NCI-H1048 (cell line): ENCODE data around the gene RAB30.

Experiments used
- DNase-seq: peaks from one replicate; lab custom pipeline; 2025; lab: John Stamatoyannopoulos, UW

Gene RAB30

DNA sequence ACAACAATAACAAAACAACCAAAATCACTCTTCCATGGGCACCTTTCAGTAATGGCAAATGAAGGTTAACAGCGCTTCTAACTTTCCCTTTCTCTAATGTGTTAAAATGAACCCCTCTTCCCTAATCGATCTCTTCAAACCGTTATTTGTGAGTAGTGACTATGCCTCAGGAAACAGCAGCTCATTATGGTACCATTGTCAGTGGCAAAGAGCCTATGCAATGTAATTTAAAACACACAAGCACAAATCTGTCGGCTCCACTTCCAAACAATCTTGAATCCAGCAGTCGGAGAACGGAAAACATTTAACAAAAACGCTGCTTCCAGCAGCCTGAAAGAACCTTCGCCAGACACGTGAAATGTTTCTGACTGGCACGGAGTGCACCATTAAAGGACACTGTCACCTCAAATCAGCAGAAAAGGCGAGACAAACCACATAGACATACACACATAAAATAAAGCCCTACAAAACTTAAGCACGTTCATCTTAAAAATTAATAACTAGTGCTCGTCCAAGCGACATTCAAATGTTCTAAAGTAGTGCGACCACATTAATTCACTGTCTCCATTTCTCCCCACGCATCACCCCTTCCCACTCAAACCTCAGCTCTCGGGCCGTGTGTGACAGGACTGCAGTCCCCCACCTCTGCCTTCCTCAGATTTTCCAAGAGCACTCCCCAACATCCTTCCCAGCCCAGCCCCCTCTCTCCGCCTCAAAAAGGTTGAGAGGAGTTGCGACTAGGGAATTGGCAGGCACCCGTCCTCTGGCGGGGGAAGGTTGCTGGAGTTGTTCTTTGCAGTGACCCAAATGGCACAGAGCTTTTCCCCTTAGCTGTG, 748 bp downstream of the RAB30 start:
- DNase-seq: no peak

DNA sequence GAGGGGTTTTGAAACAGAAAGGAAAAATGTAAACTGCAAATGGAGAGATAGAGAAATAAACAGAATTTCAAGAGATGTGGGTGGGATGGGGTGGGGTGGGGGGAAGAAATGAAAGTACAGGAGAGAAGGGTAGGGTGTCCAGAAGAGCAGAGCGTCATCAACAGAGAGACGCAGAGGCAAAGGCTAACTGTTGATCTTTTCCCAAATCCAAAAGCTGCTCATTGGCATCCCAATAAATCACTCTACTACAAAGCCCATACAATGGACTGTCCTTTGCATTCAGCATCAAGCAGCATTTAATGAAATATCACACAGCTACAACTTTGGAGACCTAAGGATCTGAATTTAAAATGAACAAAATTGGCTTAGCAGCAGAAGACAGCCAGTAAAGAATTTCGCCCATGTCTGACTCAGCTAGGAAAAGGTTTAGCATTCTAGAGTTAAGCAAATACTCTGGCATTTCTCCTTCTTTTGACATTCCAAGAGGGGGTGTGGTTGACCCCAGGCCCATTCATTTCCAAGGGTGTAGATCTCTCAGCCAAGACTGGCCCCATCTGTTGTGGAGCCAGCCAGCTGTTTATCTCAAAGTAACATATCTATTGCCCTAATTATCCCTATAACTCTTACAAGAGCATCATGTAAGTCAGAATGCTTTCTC, 1.5 kb downstream of the RAB30 start:
- no peak for DNase-seq

GRCh38 chr11:83069441-83070043, 2.2 kb downstream of the RAB30 start:
- no peak for DNase-seq

DNA sequence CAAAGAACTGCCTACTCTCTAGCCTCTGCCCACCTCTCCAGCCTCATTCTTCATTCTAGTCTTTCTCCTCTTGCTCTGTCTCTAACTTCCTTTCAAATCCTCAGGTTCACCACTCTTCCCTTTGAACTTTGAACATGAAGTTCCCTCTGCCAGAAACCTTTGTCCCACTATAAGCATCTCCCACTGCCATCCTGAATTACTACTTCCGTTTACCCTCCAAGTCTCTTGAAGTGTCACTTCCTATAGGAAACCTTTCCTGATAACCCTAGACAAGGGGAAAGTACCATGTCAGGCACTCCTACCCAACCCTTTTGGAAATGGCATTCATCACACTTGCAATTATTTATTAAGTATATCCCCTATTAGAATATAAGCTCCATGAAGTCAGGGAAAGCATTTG, 3.1 kb downstream of the RAB30 start:
- DNase-seq: no peak

GRCh38 chr11:83064011-83064410, 7.7 kb downstream of the RAB30 start:
- no peak for DNase-seq

DNA sequence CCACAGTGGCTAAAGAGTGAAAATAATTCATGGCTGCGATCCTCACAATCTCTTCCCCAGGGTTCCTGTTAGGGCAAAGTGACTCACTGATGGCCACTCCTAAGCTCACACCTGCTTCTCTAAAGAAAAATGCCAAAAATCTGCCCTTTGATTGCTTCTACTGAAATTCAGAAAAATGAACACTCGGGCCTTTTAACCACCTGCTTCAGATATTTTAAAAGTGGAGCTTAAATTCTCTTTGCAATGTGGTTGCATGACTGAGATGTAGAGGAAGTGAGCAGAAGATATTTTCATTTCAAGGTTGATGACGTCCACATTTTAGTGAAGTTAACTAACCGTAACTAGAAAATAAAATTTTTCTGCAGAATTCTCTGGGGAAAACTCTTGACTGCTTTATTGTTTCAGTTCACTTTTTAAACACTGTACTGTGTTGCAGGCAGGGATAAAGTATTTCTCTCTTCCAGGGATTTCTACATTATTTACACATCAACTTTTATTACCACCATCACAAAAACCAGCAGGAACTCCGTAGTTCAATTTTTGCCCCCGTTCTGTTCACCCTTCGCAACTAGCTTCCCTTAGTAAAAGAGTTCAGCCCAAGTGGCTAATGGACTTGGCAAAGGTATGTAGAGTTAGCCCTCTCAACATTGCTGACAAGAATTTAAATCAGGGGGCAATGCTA, 8.5 kb downstream of the RAB30 start:
- no peak for DNase-seq

- DNase-seq: no peak
These were observed 9.8 kb downstream of the RAB30 start for GRCh38 chr11:83061883-83062282.

DNA sequence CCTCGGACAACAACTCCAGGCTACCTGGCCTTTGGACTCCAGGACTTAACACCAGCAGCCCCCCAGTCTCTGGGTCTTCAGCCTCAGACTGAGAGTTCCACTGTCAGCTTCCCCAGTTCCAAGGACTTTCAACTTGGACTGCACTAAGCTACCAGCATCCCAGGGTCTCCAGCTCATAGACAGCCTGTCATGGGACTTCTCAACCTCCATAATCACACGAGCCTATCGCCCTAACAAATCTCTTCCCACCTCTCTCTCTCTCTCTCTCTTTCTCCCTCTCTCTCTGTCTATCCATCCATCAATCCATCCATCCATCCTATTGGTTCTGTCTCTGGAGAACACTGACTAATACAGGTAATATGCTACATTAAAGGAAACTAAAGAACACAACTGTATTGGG, 10.7 kb downstream of the RAB30 start:
- DNase-seq: no peak

- DNase-seq: no peak
These were observed 14.0 kb downstream of the RAB30 start for GRCh38 chr11:83057721-83058120.

GRCh38 chr11:83056611-83057010, 15.1 kb downstream of the RAB30 start:
- no peak for DNase-seq

DNA sequence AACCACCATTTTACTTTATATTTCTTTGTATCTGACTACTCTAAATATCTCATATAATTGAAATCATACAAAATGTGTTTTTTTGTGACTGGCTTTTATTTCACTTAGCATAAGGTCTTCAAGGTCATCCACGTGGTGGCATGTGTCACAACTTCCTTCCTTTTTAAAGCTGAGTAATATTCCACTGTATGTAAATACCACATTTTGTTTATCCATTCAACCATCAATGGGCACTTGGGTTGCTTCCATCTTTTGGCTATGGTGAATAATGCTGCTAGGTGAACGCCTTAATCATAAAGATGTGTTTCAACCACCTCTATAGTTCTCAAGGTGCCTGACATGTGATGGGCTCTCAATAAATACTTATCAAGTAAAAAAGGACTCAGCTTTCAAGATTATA, 15.5 kb downstream of the RAB30 start:
- no peak for DNase-seq

DNA sequence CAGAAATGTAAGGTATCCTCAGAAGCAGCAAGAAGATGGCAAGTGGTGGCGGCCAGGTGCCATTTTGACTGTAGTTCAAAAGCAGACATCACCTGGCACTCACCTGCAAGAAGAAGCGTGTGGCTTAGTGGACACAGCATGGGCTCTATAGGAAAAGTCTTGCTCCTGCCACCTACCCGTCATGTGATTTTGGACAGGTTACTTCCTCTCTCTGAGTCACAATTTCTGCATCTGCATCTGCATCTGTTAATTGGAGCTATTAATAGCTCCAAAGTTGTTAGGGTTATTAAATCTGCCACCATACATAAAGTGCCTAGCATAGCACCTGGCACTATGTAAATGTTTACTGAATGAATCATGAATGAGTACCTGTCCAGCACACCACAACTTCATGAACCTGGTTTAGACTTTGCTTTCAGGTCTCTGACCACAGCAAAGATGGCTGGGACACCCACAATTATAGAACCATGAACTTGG, 16.8 kb downstream of the RAB30 start:
- DNase-seq: no peak

- no peak for DNase-seq
These were observed 17.7 kb downstream of the RAB30 start for GRCh38 chr11:83054001-83054400.

DNA sequence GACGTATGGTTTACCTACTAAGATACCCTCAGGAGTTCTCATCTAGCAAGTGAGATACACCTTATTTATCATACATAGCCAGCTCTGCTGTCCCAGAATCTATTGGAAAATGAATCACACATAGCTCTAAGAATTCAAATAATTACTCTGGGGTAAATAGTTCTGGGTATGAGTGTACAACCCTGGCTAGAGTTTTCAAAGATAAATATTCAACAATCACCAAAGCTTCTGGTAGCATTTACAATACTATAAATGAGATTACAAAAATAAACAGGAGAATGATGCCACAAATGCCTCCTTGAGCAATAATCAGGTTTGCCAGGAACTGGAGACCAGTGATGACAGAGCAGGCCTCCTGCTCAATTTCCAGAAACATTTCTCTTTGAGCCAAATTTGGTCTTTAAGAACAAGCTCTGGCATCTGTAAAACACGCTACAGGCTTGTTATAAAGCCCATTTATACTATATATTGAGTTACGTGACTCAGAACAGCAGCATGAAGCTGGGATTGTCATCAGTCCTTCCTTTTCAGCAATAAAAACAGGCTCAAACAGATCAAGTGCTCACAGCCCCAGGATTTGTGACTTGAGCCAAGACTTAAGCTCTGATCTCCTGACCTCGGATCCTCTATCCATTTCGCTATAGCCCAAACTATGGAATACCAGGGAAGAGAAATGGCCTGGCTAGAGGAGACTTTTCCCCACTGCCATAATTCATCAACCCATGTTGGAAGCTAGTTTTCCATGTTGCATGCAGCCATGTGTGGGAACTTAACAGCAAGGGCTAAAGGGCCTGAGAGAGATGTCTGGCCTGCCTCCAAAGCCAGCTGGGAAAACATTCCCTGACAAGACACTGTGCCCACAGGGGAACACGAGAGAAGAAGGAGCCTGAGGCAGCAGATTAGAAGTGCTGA, 19.7 kb downstream of the RAB30 start:
- no peak for DNase-seq

- DNase-seq: no peak
These were observed 24.0 kb downstream of the RAB30 start for GRCh38 chr11:83047515-83048225.

DNA sequence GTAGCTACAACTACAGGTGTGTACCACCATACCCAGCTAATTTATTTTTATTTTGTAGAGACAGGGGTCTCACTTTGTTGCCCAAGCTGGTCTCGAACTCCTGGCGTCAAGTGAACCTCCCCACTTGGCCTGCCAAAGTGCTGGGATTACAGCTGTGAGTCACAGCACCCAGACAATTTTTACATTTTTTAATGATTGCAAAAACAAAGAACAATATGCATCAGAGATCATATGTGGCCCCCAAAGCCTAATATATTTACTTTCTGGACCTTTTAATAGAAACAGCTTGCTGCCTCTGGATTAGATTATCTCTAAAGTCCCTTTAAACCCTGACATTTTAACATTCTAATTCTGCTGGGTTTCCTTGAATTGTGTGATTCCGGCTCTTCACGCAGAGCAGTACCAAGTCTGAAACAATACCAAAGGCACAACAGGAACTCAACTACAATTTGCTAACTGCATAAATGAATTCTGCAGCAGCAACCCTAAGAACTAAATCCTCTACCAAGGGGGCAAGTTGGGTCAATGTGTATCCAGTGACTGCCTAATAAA, 25.0 kb downstream of the RAB30 start:
- DNase-seq: no peak

GRCh38 chr11:83044958-83045712, 26.6 kb downstream of the RAB30 start:
- no peak for DNase-seq

DNA sequence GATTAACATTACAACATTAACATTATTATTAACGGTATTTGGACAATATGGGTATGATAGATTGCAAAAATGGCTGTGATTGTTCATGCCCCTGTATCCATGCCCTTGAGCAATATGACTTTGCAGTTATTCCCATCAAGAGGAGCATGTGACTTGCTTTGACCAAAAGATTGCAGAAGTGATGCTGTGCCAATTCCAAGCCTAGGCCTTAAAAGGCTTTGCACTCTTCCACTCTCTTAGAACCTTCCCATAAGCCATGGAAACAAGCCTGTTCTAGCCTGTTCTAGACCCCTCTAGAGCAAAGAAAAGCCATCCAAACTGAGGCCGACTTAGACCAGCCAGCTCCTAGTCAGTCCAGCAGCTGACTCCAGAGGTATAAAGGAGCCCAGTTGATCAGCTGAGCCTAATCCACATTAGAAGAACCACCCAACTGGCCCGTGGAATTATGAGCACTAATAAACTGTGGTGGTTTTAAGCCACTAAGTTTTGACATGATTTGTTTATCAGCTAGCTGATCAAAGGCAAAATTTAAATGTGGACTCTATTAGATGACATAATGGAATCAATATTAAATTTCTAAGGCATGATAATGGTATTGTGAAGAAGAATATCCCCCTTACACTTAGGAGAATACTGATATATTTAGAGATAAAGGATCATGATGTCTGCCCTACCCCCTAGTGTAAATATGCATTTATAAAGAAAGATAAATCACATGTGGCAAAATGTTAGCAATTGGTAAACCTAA, 28.6 kb downstream of the RAB30 start:
- DNase-seq: no peak

DNA sequence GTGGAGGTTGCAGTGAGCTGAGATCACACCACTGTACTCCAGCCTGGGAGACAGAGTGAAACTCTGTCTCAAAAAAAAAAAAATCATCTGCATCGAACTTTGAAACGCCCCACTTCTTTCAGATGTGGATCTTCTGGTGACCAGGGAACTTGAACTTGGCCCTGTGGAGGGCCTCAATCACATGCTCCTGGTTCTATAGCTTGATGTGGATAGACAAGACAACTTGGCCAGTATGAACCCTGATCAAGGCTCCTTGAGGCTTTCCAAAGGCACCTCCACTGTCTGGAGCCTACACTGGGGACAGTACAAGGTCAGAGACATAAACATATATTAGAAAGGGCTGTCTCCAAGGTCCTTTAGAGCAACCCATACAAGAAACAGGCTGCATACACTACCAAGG, 30.6 kb downstream of the RAB30 start:
- no peak for DNase-seq
